GM23338 (cell line): ENCODE measurements around the gene OR8S1. TPM values are rescaled to one million over a fixed set of nuclear protein-coding genes. Genes with fewer than 3 reads are reported as not detected.

Experiments
- ATAC-seq: fragments of 200-7000 bp; cut with Tn5 transposase; 3 replicates; pipeline ENCODE4 v1.9.1; 2020
- DNase-seq: peaks from one replicate; pipeline ENCODE4 v3.0.0-alpha.2; 2015; ENCODE audit warnings: low spot score
- H2AFZ ChIP-seq: fragments of 200-600 bp; sonication (generic); 2 replicates; pipeline ENCODE4 v1.8.0; 2016; ENCODE audit warnings: antibody characterized with exemption, mild to moderate bottlenecking, moderate library complexity
- H3F3A ChIP-seq: fragments of 200-600 bp; sonication (generic); replicated peaks from 2 replicates; pipeline ENCODE4 v1.8.0; 2017; ENCODE audit warnings: antibody characterized with exemption, mixed run types, low read depth
- H3K27ac ChIP-seq: fragments of 200-600 bp; sonication (generic); 2 replicates; pipeline ENCODE4 v1.6.1; 2016; ENCODE audit warnings: low read depth
- H3K27me3 ChIP-seq: fragments of 200-600 bp; sonication (generic); 2 replicates; pipeline ENCODE4 v1.8.0; 2016; ENCODE audit warnings: mild to moderate bottlenecking, mixed run types, moderate library complexity; ENCODE audit not compliant: insufficient read depth
- H3K36me3 ChIP-seq: fragments of 200-600 bp; sonication (generic); 2 replicates; pipeline ENCODE4 v1.8.0; 2016; ENCODE audit warnings: mild to moderate bottlenecking; ENCODE audit not compliant: insufficient read depth
- H3K4me1 ChIP-seq: fragments of 200-600 bp; sonication (generic); 2 replicates; pipeline ENCODE4 v1.8.0; 2016; ENCODE audit warnings: mild to moderate bottlenecking, moderate library complexity; ENCODE audit not compliant: insufficient read depth
- H3K4me2 ChIP-seq: fragments of 200-600 bp; sonication (generic); 2 replicates; pipeline ENCODE4 v1.7.1; 2017; ENCODE audit warnings: mixed run types
- H3K4me3 ChIP-seq: fragments of 200-600 bp; sonication (generic); 2 replicates; pipeline ENCODE4 v1.6.1; 2016; ENCODE audit warnings: mixed run types
- H3K79me2 ChIP-seq: fragments of 200-600 bp; sonication (generic); replicated peaks from 2 replicates; pipeline ENCODE4 v1.8.0; 2017; ENCODE audit warnings: mild to moderate bottlenecking; ENCODE audit not compliant: insufficient read depth
- H3K9me2 ChIP-seq: fragments of 200-600 bp; sonication (generic); 2 replicates; pipeline ENCODE4 v1.8.0; 2017; ENCODE audit not compliant: insufficient read depth
- H4K20me1 ChIP-seq: fragments of 200-600 bp; sonication (generic); replicated peaks from 2 replicates; pipeline ENCODE4 v1.8.0; 2017; ENCODE audit warnings: mild to moderate bottlenecking; ENCODE audit not compliant: insufficient read depth
- H3K27ac Mint-ChIP-seq: 2 replicates; pipeline ENCODE4 v1.8.0; 2020; ENCODE audit warnings: inconsistent platforms, mild to moderate bottlenecking, moderate library complexity, mixed read lengths
- H3K27me3 Mint-ChIP-seq: 3 replicates; pipeline ENCODE4 v1.8.0; 2022; ENCODE audit warnings: low read depth, mild to moderate bottlenecking, moderate library complexity, mixed read lengths, inconsistent platforms; ENCODE audit not compliant: insufficient read depth, poor library complexity
- H3K36me3 Mint-ChIP-seq: 3 replicates; pipeline ENCODE4 v1.8.0; 2021; ENCODE audit warnings: low read depth, mild to moderate bottlenecking, inconsistent platforms, moderate library complexity, mixed read lengths
- H3K4me1 Mint-ChIP-seq: 3 replicates; pipeline ENCODE4 v1.8.0; 2020; ENCODE audit warnings: mild to moderate bottlenecking, inconsistent platforms, mixed read lengths
- H3K4me3 Mint-ChIP-seq: 3 replicates; pipeline ENCODE4 v1.8.0; 2021; ENCODE audit warnings: moderate library complexity, mild to moderate bottlenecking, inconsistent platforms, mixed read lengths
- H3K9me3 Mint-ChIP-seq: 3 replicates; pipeline ENCODE4 v1.8.0; 2020; ENCODE audit warnings: moderate library complexity, mild to moderate bottlenecking, inconsistent platforms, mixed read lengths
- CREB1 ChIP-seq: fragments of 250-450 bp; sonication (Bioruptor Pico); IDR thresholded peaks from 2 replicates; pipeline ENCODE4 v1.5.0; 2020; ENCODE audit warnings: low read depth, mild to moderate bottlenecking, moderate library complexity
- CTCF ChIP-seq, 2 experiments: fragments of 200-600 bp in 1 of 2; sonication (generic) in 1 of 2; conservative IDR thresholded peaks; 2 replicates each; pipeline versions ENCODE4 v1.5.1 to v1.6.1; 2016 to 2017; ENCODE audit warnings: antibody characterized with exemption in 2 of 2, low read depth in 2 of 2, mild to moderate bottlenecking in 2 of 2, moderate library complexity in 1 of 2
- STAT1 ChIP-seq: IDR thresholded peaks from one replicate; pipeline ENCODE4 v1.6.1; 2016; ENCODE audit warnings: antibody characterized with exemption; ENCODE audit not compliant: unreplicated experiment
- polyA plus RNA-seq: library from polyadenylated mRNA; unstranded; fragments of >200 nt; fragmentation: Nextera tagmentation; extraction: Ambion mirVana; gene quantifications from 2 replicates; pipeline ENCODE4 v1.2.1, GENCODE V29; 2016
- total RNA-seq: library from RNA; depleted of rRNA; stranded (reverse); fragments of >200 nt; shearing (Covaris generic); gene quantifications from 2 replicates; pipeline ENCODE4 v1.2.3, GENCODE V29; 2014
- TF ChIP-seq, protein P1 (sequence below): fragments of 250-450 bp; sonication (Bioruptor Pico); IDR thresholded peaks from 2 replicates; pipeline ENCODE4 v1.5.0; 2020; ENCODE audit warnings: mild to moderate bottlenecking, moderate library complexity

The OR8S1 gene
- total and polyA plus RNA-seq, 2 experiments from 2014 or later, result not detected

- no peaks in the 10 kb centered on the region for H3K4me1 Mint-ChIP-seq
- no peak overlapping the region for H3K4me3 Mint-ChIP-seq
- DNase-seq (no peak), ATAC-seq (no peak)
- Histone ChIP-seq H3K4me2 (no peak overlapping the region), H3K9me2 (no peaks in the 10 kb centered on the region), H3K4me1 (no peaks in the 10 kb centered on the region), H3F3A (no peaks in the 10 kb centered on the region), H3K27ac (no peak overlapping the region), H2AFZ (no peak overlapping the region), H3K4me3 (no peak overlapping the region), H3K79me2 (no peaks in the 10 kb centered on the region), H4K20me1 (no peaks in the 10 kb centered on the region), H3K36me3 (no peaks in the 10 kb centered on the region), H3K27me3 (no peaks in the 10 kb centered on the region)
- H3K9me3 Mint-ChIP-seq, result peaks cover 2% of the 10 kb centered on the region; the same call in 1 of the 3 replicates
- H3K27me3 Mint-ChIP-seq, result no peaks in the 10 kb centered on the region
- TF ChIP-seq, protein P1, sequence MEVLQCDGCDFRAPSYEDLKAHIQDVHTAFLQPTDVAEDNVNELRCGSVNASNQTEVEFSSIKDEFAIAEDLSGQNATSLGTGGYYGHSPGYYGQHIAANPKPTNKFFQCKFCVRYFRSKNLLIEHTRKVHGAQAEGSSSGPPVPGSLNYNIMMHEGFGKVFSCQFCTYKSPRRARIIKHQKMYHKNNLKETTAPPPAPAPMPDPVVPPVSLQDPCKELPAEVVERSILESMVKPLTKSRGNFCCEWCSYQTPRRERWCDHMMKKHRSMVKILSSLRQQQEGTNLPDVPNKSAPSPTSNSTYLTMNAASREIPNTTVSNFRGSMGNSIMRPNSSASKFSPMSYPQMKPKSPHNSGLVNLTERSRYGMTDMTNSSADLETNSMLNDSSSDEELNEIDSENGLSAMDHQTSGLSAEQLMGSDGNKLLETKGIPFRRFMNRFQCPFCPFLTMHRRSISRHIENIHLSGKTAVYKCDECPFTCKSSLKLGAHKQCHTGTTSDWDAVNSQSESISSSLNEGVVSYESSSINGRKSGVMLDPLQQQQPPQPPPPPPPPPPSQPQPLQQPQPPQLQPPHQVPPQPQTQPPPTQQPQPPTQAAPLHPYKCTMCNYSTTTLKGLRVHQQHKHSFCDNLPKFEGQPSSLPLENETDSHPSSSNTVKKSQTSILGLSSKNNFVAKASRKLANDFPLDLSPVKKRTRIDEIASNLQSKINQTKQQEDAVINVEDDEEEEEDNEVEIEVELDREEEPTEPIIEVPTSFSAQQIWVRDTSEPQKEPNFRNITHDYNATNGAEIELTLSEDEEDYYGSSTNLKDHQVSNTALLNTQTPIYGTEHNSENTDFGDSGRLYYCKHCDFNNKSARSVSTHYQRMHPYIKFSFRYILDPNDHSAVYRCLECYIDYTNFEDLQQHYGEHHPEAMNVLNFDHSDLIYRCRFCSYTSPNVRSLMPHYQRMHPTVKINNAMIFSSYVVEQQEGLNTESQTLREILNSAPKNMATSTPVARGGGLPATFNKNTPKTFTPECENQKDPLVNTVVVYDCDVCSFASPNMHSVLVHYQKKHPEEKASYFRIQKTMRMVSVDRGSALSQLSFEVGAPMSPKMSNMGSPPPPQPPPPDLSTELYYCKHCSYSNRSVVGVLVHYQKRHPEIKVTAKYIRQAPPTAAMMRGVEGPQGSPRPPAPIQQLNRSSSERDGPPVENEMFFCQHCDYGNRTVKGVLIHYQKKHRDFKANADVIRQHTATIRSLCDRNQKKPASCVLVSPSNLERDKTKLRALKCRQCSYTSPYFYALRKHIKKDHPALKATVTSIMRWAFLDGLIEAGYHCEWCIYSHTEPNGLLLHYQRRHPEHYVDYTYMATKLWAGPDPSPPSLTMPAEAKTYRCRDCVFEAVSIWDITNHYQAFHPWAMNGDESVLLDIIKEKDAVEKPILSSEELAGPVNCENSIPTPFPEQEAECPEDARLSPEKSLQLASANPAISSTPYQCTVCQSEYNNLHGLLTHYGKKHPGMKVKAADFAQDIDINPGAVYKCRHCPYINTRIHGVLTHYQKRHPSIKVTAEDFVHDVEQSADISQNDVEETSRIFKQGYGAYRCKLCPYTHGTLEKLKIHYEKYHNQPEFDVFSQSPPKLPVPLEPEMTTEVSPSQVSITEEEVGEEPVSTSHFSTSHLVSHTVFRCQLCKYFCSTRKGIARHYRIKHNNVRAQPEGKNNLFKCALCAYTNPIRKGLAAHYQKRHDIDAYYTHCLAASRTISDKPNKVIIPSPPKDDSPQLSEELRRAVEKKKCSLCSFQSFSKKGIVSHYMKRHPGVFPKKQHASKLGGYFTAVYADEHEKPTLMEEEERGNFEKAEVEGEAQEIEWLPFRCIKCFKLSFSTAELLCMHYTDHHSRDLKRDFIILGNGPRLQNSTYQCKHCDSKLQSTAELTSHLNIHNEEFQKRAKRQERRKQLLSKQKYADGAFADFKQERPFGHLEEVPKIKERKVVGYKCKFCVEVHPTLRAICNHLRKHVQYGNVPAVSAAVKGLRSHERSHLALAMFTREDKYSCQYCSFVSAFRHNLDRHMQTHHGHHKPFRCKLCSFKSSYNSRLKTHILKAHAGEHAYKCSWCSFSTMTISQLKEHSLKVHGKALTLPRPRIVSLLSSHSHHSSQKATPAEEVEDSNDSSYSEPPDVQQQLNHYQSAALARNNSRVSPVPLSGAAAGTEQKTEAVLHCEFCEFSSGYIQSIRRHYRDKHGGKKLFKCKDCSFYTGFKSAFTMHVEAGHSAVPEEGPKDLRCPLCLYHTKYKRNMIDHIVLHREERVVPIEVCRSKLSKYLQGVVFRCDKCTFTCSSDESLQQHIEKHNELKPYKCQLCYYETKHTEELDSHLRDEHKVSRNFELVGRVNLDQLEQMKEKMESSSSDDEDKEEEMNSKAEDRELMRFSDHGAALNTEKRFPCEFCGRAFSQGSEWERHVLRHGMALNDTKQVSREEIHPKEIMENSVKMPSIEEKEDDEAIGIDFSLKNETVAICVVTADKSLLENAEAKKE (CRISPR knock-in tag), result no peak
- no peak for TF ChIP-seq STAT1
- no peak overlapping the region for H3K27ac Mint-ChIP-seq
- no peaks in the 10 kb centered on the region for H3K36me3 Mint-ChIP-seq
Measured at GRCh38 chr12:48536602-48537001, 11.2 kb downstream of the OR8S1 start.

DNA sequence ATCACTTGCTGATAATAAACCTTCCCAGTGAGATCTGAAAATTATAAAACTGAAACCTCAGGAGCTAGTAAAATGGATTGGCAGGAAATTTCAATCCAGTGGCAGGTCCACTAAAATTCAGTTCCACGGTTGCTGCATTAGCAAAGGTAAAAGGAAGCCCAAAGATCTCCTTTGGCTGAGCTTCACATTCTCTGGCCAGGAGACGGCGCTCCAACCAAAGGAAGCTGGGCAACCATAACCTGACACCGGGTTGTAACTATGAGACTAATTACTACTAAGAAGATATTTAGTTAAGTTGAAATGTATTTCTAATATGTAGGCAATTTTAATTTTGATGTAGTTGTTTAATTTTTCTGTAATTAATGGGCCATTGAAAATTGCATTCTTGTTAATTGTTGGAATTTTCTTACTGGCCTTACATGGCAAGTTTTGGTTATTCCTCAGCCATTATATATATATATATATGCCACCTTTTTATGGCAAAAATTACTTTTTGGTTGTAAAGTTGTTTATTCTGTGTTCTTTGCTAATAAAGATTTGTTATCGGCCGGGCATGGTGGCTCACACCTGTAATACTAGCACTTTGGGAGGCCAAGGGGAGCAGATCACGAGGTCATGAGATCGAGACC lies 17.0 kb downstream of the OR8S1 start:
- no peaks in the 10 kb centered on the region for H3K4me1 Mint-ChIP-seq
- DNase-seq (peak; percentile 75), ATAC-seq (peak; percentile 91)
- Histone ChIP-seq H3K4me2 (no peak overlapping the region), H4K20me1 (no peaks in the 10 kb centered on the region), H3K79me2 (no peaks in the 10 kb centered on the region), H3K27ac (no peak overlapping the region), H3K27me3 (no peaks in the 10 kb centered on the region), H3F3A (no peaks in the 10 kb centered on the region), H3K4me3 (no peak overlapping the region), H3K4me1 (no peaks in the 10 kb centered on the region), H3K9me2 (no peaks in the 10 kb centered on the region), H3K36me3 (no peaks in the 10 kb centered on the region), H2AFZ (peak overlapping the region; percentile 15; the same call in 1 of the 2 replicates)
- H3K36me3 Mint-ChIP-seq, result no peaks in the 10 kb centered on the region
- TF ChIP-seq CREB1 (no peak), CTCF (conservative IDR thresholded peaks at IDR 0.05; ENCODE audit: low read depth in 2 of 2) (peak; percentile 90 to 92)
- no peak overlapping the region for H3K27ac Mint-ChIP-seq
- no peaks in the 10 kb centered on the region for H3K9me3 Mint-ChIP-seq
- no peak overlapping the region for H3K4me3 Mint-ChIP-seq
- no peaks in the 10 kb centered on the region for H3K27me3 Mint-ChIP-seq
